PC-9 (cell line): ENCODE data around the gene SMIM24. TPM values are rescaled to one million over a fixed set of nuclear protein-coding genes. Genes with fewer than 3 reads are reported as not detected.

Experiments
- BruUV-seq: library from RNA; stranded (reverse); fragments of 400-500 nt; replicated peaks from 2 replicates; lab custom pipeline; 2021; lab: Mats Ljungman, UMichigan
- CTCF ChIA-PET: fragments of 300-600 bp; sonication (Branson Sonifier 250); formaldehyde crosslinking; loops from one replicate; lab custom pipeline; 2022; ENCODE audit warnings: antibody characterized with exemption; lab: Charles Lee
- POLR2A ChIA-PET: fragments of 300-600 bp; sonication (Branson Sonifier 250); formaldehyde crosslinking; loops from one replicate; lab custom pipeline; 2022; ENCODE audit warnings: antibody characterized with exemption; ENCODE audit not compliant: unreplicated experiment; lab: Charles Lee
- DNase-seq, 2 experiments: peaks; one replicate each; pipeline versions ENCODE4 v3.0.0 to v3.0.0-alpha.2; 2015 to 2022; ENCODE audit warnings: mixed read lengths in 1 of 2
- H2AFZ ChIP-seq: fragments of 200-600 bp; sonication (generic); 2 replicates; pipeline ENCODE4 v1.8.1; 2017; ENCODE audit warnings: antibody characterized with exemption
- H3F3A ChIP-seq: fragments of 200-600 bp; sonication (generic); 2 replicates; pipeline ENCODE4 v1.8.1; 2017; ENCODE audit warnings: antibody characterized with exemption, mild to moderate bottlenecking, low read depth; ENCODE audit not compliant: insufficient read depth
- H3K27ac ChIP-seq: fragments of 200-600 bp; sonication (generic); 2 replicates; pipeline ENCODE4 v1.6.1; 2016; ENCODE audit warnings: mixed run types
- H3K27me3 ChIP-seq: fragments of 200-600 bp; sonication (generic); 2 replicates; pipeline ENCODE4 v1.6.1; 2016; ENCODE audit warnings: low read depth, mixed run types; ENCODE audit not compliant: insufficient read depth
- H3K36me3 ChIP-seq: fragments of 200-600 bp; sonication (generic); 2 replicates; pipeline ENCODE4 v1.6.1; 2016; ENCODE audit warnings: low read depth, mixed run types
- H3K4me1 ChIP-seq: fragments of 200-600 bp; sonication (generic); replicated peaks from 2 replicates; pipeline ENCODE4 v1.6.1; 2016; ENCODE audit warnings: mixed run types; ENCODE audit not compliant: insufficient read depth
- H3K4me2 ChIP-seq: fragments of 200-600 bp; sonication (generic); 2 replicates; pipeline ENCODE4 v1.6.1; 2017; ENCODE audit warnings: mixed run types
- H3K4me3 ChIP-seq: fragments of 200-600 bp; sonication (generic); 2 replicates; pipeline ENCODE4 v1.6.1; 2016; ENCODE audit warnings: mixed run types
- H3K79me2 ChIP-seq: fragments of 200-600 bp; sonication (generic); 2 replicates; pipeline ENCODE4 v1.6.1; 2017; ENCODE audit warnings: low read depth, mixed run types
- H3K9me2 ChIP-seq: fragments of 200-600 bp; sonication (generic); 2 replicates; pipeline ENCODE4 v1.8.1; 2017; ENCODE audit warnings: mild to moderate bottlenecking; ENCODE audit not compliant: insufficient read depth
- H3K9me3 ChIP-seq: fragments of 200-600 bp; sonication (generic); 2 replicates; pipeline ENCODE4 v1.8.1; 2016; ENCODE audit warnings: low read depth; ENCODE audit not compliant: insufficient read depth
- H4K20me1 ChIP-seq: fragments of 200-600 bp; sonication (generic); 2 replicates; pipeline ENCODE4 v1.8.1; 2017; ENCODE audit not compliant: insufficient read depth
- EZH2 ChIP-seq: fragments of 200-600 bp; sonication (generic); IDR thresholded peaks from 2 replicates; pipeline ENCODE4 v1.8.0; 2017; ENCODE audit warnings: antibody characterized with exemption, low read depth
- intact Hi-C: fragments of 100-400 bp; cut with micrococcal nuclease; formaldehyde crosslinking; loops from one replicate; pipeline ENCODE4 v1.10.0; 2022; ENCODE audit not compliant: unreplicated experiment
- total RNA-seq: library from RNA; stranded (reverse); gene quantifications from 2 replicates; pipeline ENCODE4 v1.2.3, GENCODE V29; 2021
- TF ChIP-seq, protein P1 (sequence below): fragments of 200-600 bp; sonication (generic); conservative IDR thresholded peaks from 2 replicates; pipeline ENCODE4 v1.6.1; 2017; ENCODE audit warnings: mixed run types, antibody characterized with exemption, mild to moderate bottlenecking, moderate library complexity

The SMIM24 gene
- total RNA-seq, 1 experiment from 2014 or later: not detected

DNA sequence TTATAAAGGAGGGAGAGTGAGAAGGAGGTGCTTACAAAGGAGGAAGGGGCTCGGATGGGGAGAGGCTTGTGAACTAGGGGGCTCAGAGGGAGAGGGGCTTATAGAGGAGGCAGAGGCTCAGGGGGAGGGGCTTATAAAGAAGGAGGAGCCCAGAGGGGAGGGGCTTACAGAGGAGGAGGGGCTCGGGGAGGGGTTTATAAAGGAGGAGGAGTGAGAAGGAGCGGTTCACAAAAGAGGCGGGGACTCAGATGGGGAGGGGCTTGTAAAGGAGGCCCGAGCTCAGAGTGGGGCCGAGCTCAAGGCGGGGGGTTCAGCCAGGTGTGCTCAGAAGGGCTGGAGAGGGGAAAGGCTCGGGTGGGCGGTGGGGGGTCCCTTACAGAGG is 500 bp downstream of the SMIM24 start:
- Histone ChIP-seq H3K79me2 (no peaks in the 10 kb centered on the region), H3F3A (peaks cover 5% of the 10 kb centered on the region; the same call in 1 of the 2 replicates), H3K9me2 (no peaks in the 10 kb centered on the region), H3K27me3 (no peaks in the 10 kb centered on the region), H3K4me1 (peaks cover 5% of the 10 kb centered on the region; the same call in 1 of the 2 replicates), H3K4me2 (no peak overlapping the region), H4K20me1 (no peaks in the 10 kb centered on the region), H3K27ac (no peak overlapping the region), H3K36me3 (no peaks in the 10 kb centered on the region), H3K4me3 (no peak overlapping the region), H2AFZ (no peak overlapping the region), H3K9me3 (no peaks in the 10 kb centered on the region)
- DNase-seq: no peak
- intact Hi-C loops: no loop called here
- CTCF ChIA-PET: no interaction called here
- BruUV-seq: no TSS peak
- TF ChIP-seq, protein P1, sequence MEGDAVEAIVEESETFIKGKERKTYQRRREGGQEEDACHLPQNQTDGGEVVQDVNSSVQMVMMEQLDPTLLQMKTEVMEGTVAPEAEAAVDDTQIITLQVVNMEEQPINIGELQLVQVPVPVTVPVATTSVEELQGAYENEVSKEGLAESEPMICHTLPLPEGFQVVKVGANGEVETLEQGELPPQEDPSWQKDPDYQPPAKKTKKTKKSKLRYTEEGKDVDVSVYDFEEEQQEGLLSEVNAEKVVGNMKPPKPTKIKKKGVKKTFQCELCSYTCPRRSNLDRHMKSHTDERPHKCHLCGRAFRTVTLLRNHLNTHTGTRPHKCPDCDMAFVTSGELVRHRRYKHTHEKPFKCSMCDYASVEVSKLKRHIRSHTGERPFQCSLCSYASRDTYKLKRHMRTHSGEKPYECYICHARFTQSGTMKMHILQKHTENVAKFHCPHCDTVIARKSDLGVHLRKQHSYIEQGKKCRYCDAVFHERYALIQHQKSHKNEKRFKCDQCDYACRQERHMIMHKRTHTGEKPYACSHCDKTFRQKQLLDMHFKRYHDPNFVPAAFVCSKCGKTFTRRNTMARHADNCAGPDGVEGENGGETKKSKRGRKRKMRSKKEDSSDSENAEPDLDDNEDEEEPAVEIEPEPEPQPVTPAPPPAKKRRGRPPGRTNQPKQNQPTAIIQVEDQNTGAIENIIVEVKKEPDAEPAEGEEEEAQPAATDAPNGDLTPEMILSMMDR: no peak
- no peak for TF ChIP-seq EZH2
- POLR2A ChIA-PET: no interaction called here

DNA sequence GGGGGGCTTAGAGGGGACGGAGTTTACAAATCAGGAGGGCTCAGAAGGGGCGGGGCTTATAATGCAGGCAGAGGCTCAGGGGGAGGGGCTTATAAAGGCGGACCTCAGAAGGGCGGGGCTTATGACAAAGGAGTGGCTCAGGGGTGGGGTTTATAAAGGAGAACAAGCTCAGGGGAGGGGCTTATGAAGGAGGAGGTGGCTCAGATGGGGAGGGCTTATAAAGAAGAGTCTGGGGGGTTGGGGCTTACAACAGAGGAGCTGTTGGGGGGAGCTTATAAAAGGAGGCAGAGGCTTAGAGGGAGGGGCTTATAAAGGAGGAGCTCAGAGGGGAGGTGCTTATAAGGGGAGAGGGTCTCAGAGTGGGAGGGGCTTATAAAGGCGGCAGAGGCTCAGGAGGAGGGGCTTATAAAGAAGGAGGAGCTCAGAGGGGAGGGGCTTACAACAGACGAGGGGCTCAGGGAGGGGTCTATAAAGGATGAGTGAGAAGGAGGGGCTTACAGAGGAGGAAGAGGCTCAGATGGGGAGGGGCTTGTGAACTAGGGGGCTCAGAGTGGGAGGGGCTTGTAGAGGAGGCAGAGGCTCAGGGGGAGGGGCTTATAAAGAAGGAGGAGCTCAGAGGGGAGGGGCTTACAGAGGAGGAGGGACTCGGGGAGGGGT is 1.0 kb downstream of the SMIM24 start:
- TF ChIP-seq, protein P1: no peak
- no peak for TF ChIP-seq EZH2
- ChIA-PET POLR2A (no interaction called here), CTCF (interaction anchor here (0.6 kb wide), 1 partner anchor 15 kb away, joined by 20 read pairs; no protein-coding TSS in a partner anchor)
- intact Hi-C loops: no loop called here
- Histone ChIP-seq H2AFZ (no peak overlapping the region), H3F3A (peaks cover 5% of the 10 kb centered on the region; the same call in 1 of the 2 replicates), H3K27me3 (no peaks in the 10 kb centered on the region), H3K36me3 (no peaks in the 10 kb centered on the region), H3K9me3 (no peaks in the 10 kb centered on the region), H4K20me1 (no peaks in the 10 kb centered on the region), H3K79me2 (no peaks in the 10 kb centered on the region), H3K27ac (no peak overlapping the region), H3K4me3 (no peak overlapping the region), H3K4me2 (no peak overlapping the region), H3K9me2 (no peaks in the 10 kb centered on the region), H3K4me1 (peaks cover 5% of the 10 kb centered on the region; the same call in 1 of the 2 replicates)
- no TSS peak for BruUV-seq
- DNase-seq: no peak

DNA sequence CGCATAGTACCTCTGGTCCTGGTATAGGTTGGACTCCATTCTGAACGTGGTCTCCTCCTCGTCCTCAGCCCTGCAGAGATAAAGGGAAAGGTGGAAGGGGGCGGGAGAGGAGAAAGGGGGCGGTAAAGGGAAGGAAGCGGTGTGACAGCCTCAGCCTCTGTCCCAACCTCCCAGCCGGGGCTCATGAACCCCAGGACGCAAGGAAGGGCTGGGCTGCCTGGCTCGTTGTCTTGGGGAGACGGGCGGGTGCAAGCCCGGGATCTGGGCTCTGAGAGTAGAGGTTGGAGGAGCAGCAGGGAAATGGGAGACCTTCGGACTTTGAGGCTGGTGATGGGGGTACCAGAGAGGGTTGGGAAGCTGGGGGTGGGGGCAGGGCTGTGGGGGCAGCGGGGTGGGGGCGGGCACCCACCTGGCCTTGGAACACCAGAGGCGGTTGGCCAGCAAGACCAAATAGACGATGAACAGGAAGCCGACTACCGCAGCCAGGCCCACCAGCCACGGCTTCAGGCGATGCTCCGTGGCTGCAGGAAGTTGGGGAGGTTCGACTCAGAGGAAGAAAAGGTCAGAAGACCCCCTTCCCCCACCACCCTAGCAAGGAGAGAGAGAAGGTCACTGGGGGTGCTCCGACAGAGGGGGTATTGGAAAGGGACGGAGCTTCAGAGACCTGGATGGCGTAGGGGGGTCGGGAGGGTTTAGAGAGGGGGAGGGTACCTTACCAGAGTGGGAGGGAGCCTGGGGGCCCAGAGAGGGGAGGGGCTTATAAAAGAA is 1.7 kb downstream of the SMIM24 start:
- Histone ChIP-seq H4K20me1 (no peaks in the 10 kb centered on the region), H3K4me1 (peaks cover 5% of the 10 kb centered on the region; the same call in 1 of the 2 replicates), H2AFZ (no peak overlapping the region), H3K4me3 (no peak overlapping the region), H3K9me2 (no peaks in the 10 kb centered on the region), H3K79me2 (no peaks in the 10 kb centered on the region), H3K36me3 (no peaks in the 10 kb centered on the region), H3K4me2 (no peak overlapping the region), H3K9me3 (no peaks in the 10 kb centered on the region), H3F3A (peaks cover 5% of the 10 kb centered on the region; the same call in 1 of the 2 replicates), H3K27ac (no peak overlapping the region), H3K27me3 (no peaks in the 10 kb centered on the region)
- no peak for DNase-seq
- BruUV-seq: no TSS peak
- TF ChIP-seq, protein P1: no peak
- TF ChIP-seq EZH2: no peak
- ChIA-PET CTCF (interaction anchor here (0.6 kb wide), 1 partner anchor 14 kb away, joined by 20 read pairs; no protein-coding TSS in a partner anchor), POLR2A (no interaction called here)
- intact Hi-C loops: no loop called here
